GM12891 (cell line): ENCODE measurements around the gene VAMP8.

ENCODE experiments used
- POLR2A ChIP-seq: IDR thresholded peaks from 2 replicates; pipeline ENCODE4 v1.6.1; 2011; ENCODE audit warnings: low read depth, low read length, control low read depth
- POLR2AphosphoS5 ChIP-seq: IDR thresholded peaks from 2 replicates; pipeline ENCODE4 v1.6.1; 2011; ENCODE audit warnings: low read depth, low read length, control low read depth
- TAF1 ChIP-seq: IDR thresholded peaks from 2 replicates; pipeline ENCODE4 v1.6.1; 2011; ENCODE audit warnings: low read depth, low read length, control low read depth

GRCh38 chr2:85542777-85543176, 34.6 kb upstream of the VAMP8 start:
- TF ChIP-seq POLR2A, result no peak; the same call in 1 of the 2 replicates
- no peak for TF ChIP-seq POLR2AphosphoS5
- TF ChIP-seq TAF1, result no peak
